A673 (cell line): ENCODE measurements around the gene ALLC. TPM values are rescaled to one million over a fixed set of nuclear protein-coding genes. Genes with fewer than 3 reads are reported as not detected.

Experiments used
- BruUV-seq: library from RNA; stranded (reverse); fragments of 400-500 nt; replicated peaks from 2 replicates; lab custom pipeline; 2021; lab: Mats Ljungman, UMichigan
- CTCF ChIA-PET: fragments of 300-600 bp; sonication (Branson Sonifier 250); formaldehyde crosslinking; loops from one replicate; lab custom pipeline; 2022; ENCODE audit warnings: antibody characterized with exemption; lab: Charles Lee
- POLR2A ChIA-PET: fragments of 300-600 bp; sonication (Branson Sonifier 250); formaldehyde crosslinking; loops from one replicate; lab custom pipeline; 2022; ENCODE audit warnings: antibody characterized with exemption; ENCODE audit not compliant: low non-redundant PET; lab: Charles Lee
- DNase-seq: peaks from one replicate; pipeline ENCODE4 v3.0.0-alpha.2; 2015; ENCODE audit warnings: low spot score
- H3K27ac ChIP-seq: fragments of 200-600 bp; sonication (generic); 2 replicates; pipeline ENCODE4 v1.5.1; 2016; ENCODE audit warnings: mixed run types, low read depth, mild to moderate bottlenecking, mixed read lengths, antibody characterized with exemption, low read length; ENCODE audit not compliant: poor library complexity, severe bottlenecking
- H3K27me3 ChIP-seq: fragments of 200-600 bp; sonication (generic); replicated peaks from 2 replicates; pipeline ENCODE4 v1.6.1; 2017; ENCODE audit warnings: mixed run types, low read depth, mild to moderate bottlenecking, mixed read lengths, antibody characterized with exemption, low read length; ENCODE audit not compliant: insufficient read depth, poor library complexity
- H3K36me3 ChIP-seq: fragments of 200-600 bp; sonication (generic); 2 replicates; pipeline ENCODE4 v1.6.1; 2016; ENCODE audit warnings: mixed run types, mild to moderate bottlenecking, mixed read lengths, antibody characterized with exemption, low read length; ENCODE audit not compliant: insufficient read depth, poor library complexity, severe bottlenecking
- H3K4me1 ChIP-seq: fragments of 200-600 bp; sonication (generic); 2 replicates; pipeline ENCODE4 v1.6.1; 2017; ENCODE audit warnings: mixed run types, mild to moderate bottlenecking, mixed read lengths, antibody characterized with exemption, low read length; ENCODE audit not compliant: insufficient read depth, poor library complexity, severe bottlenecking
- H3K4me3 ChIP-seq: fragments of 200-600 bp; sonication (generic); 2 replicates; pipeline ENCODE4 v1.5.1; 2016; ENCODE audit warnings: low read depth, mixed run types, mild to moderate bottlenecking, mixed read lengths, low read length; ENCODE audit not compliant: poor library complexity, severe bottlenecking
- H3K9me3 ChIP-seq: fragments of 200-600 bp; sonication (generic); 2 replicates; pipeline ENCODE4 v1.6.1; 2016; ENCODE audit warnings: mixed run types, low read depth, mild to moderate bottlenecking, mixed read lengths, antibody characterized with exemption, low read length; ENCODE audit not compliant: poor library complexity, severe bottlenecking
- CTCF ChIP-seq: fragments of 300-800, 200-600 bp; sonication (generic); conservative IDR thresholded peaks from 2 replicates; pipeline ENCODE4 v1.5.1; 2017; ENCODE audit warnings: low read depth, mild to moderate bottlenecking, antibody characterized with exemption, low read length, moderate library complexity, mixed read lengths
- EZH2 ChIP-seq: fragments of 200-600 bp; sonication (generic); IDR thresholded peaks from 2 replicates; pipeline ENCODE4 v1.6.1; 2017; ENCODE audit warnings: borderline replicate concordance, low read depth, mild to moderate bottlenecking, mixed read lengths, antibody characterized with exemption, low read length; ENCODE audit not compliant: poor library complexity, severe bottlenecking
- intact Hi-C: fragments of 100-400 bp; cut with micrococcal nuclease; formaldehyde crosslinking; loops from one replicate; pipeline ENCODE4 v1.10.0; 2022; ENCODE audit not compliant: unreplicated experiment
- total RNA-seq: library from RNA; stranded (reverse); gene quantifications from 2 replicates; pipeline ENCODE4 v1.2.3, GENCODE V29; 2021

ALLC gene
- total RNA-seq, 1 experiment from 2014 or later: not detected

GRCh38 chr2:3729786-3730185 is 71.8 kb downstream of the ALLC start:
- no TSS peak for BruUV-seq
- ChIA-PET POLR2A (no interaction called here), CTCF (interaction anchor here (3.0 kb wide), 1 partner anchor 50 kb away, joined by 35 read pairs; no protein-coding TSS in a partner anchor)
- H3K9me3 ChIP-seq: no peaks in the 10 kb centered on the region
- H3K27me3 ChIP-seq: no peaks in the 10 kb centered on the region
- TF ChIP-seq EZH2 (no peak), CTCF (no peak)
- no peak for DNase-seq
- no peak overlapping the region for H3K4me3 ChIP-seq
- H3K4me1 ChIP-seq: peaks cover 6% of the 10 kb centered on the region
- no peaks in the 10 kb centered on the region for H3K36me3 ChIP-seq
- intact Hi-C loops: loop anchor here (5.0 to 10.0 kb wide), 5 partner anchors 98 to 1965 kb away; partner anchors contain the start of gene SOX11
- H3K27ac ChIP-seq: no peak overlapping the region

GRCh38 chr2:3730646-3731045 is 72.6 kb downstream of the ALLC start:
- H3K27me3 ChIP-seq: no peaks in the 10 kb centered on the region
- H3K27ac ChIP-seq: no peak overlapping the region
- DNase-seq: peak; percentile 33
- no TSS peak for BruUV-seq
- peaks cover 6% of the 10 kb centered on the region for H3K4me1 ChIP-seq
- ChIA-PET POLR2A (no interaction called here), CTCF (no interaction called here)
- no peak for TF ChIP-seq CTCF
- TF ChIP-seq EZH2: no peak
- no peaks in the 10 kb centered on the region for H3K36me3 ChIP-seq
- no peak overlapping the region for H3K4me3 ChIP-seq
- H3K9me3 ChIP-seq: no peaks in the 10 kb centered on the region
- intact Hi-C loops: loop anchor here (10.0 kb wide), 2 partner anchors 1024 to 1964 kb away; partner anchors contain the start of gene SOX11

GRCh38 chr2:3731829-3732228 is 73.8 kb downstream of the ALLC start:
- Histone ChIP-seq H3K9me3 (no peaks in the 10 kb centered on the region), H3K4me1 (peaks cover 6% of the 10 kb centered on the region), H3K27ac (no peak overlapping the region), H3K27me3 (no peaks in the 10 kb centered on the region), H3K36me3 (no peaks in the 10 kb centered on the region), H3K4me3 (no peak overlapping the region)
- BruUV-seq: no TSS peak
- ChIA-PET CTCF (no interaction called here), POLR2A (interaction anchor here (0.5 kb wide), 1 partner anchor 1064 kb away, joined by 4 read pairs; no protein-coding TSS in a partner anchor)
- DNase-seq: no peak
- intact Hi-C loops: loop anchor here (10.0 kb wide), 2 partner anchors 1023 to 1963 kb away; partner anchors contain the start of gene SOX11
- TF ChIP-seq CTCF (no peak), EZH2 (no peak)
